Heart right ventricle (tissue), 16 donors: Measurements from ENCODE around the gene FAM81B. TPM values are rescaled to one million over a fixed set of nuclear protein-coding genes. Genes with fewer than 3 reads are reported as not detected.
"Not testable (repeated sequence)": the region's sequence is repeated elsewhere in the genome, so short reads cannot be mapped to it uniquely, and the experiment has no call there.

ENCODE experiments used
- ATAC-seq, 8 donors: fragments of 200-7000 bp; cut with Tn5 transposase; one replicate each; pipeline ENCODE4 v1.9.1; 2020; ENCODE audit warnings: mild to moderate bottlenecking in 8 of 8, moderate library complexity in 8 of 8, moderate number of reproducible peaks in 1 of 8
- DNase-seq, 2 donors: peaks; one replicate each; pipeline ENCODE4 v3.0.0-alpha.2; 2020
- H3K27ac ChIP-seq, 10 donors: fragments of 200-600 bp; sonication (generic) in 2 of 10; one replicate each; pipeline versions ENCODE4 v1.5.0 to v1.8.0; 2020 to 2022; ENCODE audit warnings: mild to moderate bottlenecking in 3 of 10
- H3K27me3 ChIP-seq, 7 donors: fragments of 200-600 bp; one replicate each; pipeline ENCODE4 v1.8.0; 2021 to 2022; ENCODE audit warnings: mild to moderate bottlenecking in 2 of 7
- H3K36me3 ChIP-seq, 9 donors: fragments of 200-600 bp; sonication (generic) in 1 of 9; one replicate each; pipeline versions ENCODE4 v1.5.0 to v1.8.0; 2020 to 2022; ENCODE audit warnings: mild to moderate bottlenecking in 2 of 9
- H3K4me1 ChIP-seq, 9 donors: fragments of 200-600 bp; sonication (generic) in 1 of 9; one replicate each; pipeline versions ENCODE4 v1.5.0 to v1.8.0; 2020 to 2022; ENCODE audit warnings: mild to moderate bottlenecking in 4 of 9
- H3K4me3 ChIP-seq, 10 donors: fragments of 200-600 bp; sonication (generic) in 2 of 10; one replicate each; pipeline versions ENCODE4 v1.5.0 to v1.8.0; 2020 to 2022; ENCODE audit warnings: mild to moderate bottlenecking in 7 of 10, moderate library complexity in 2 of 10
- H3K9me3 ChIP-seq, 11 donors: fragments of 200-600 bp in 10 of 11; sonication (generic) in 2 of 11; one replicate each; pipeline versions ENCODE4 v1.5.0 to v1.8.0; 2013 to 2022; ENCODE audit warnings: mild to moderate bottlenecking in 2 of 11, control low read depth in 1 of 11, moderate library complexity in 1 of 11
- WGBS, 2 donors: extraction: QIAGEN DNeasy Blood & Tissue Kit; methylation state at CpG; one replicate each; pipeline ENCODE4 v1.1.7; 2013; ENCODE audit warnings: inconsistent platforms in 1 of 2; 5-methylcytosine and 5-hydroxymethylcytosine counted together
- intact Hi-C, 10 donors: fragments of 100-400 bp; cut with DNase I; formaldehyde crosslinking; loops; one replicate each; pipeline versions ENCODE4 v1.11.1 to v1.14.2; 2022
- long read RNA-seq, 3 donors: library from polyadenylated mRNA; unstranded; transcript quantifications; one replicate each; pipeline ENCODE4 v2.0.0, GENCODE V29; 2020 to 2021
- polyA plus RNA-seq, 2 donors: library from polyadenylated mRNA; stranded (reverse); fragments of 200-250 nt; gene quantifications; one replicate each; pipeline ENCODE4 v1.2.3, GENCODE V29; 2013
- total RNA-seq, 10 donors: library from RNA; stranded (reverse); fragmentation: NEBNext Ultra II Directional in 3 of 10; extraction: Animal tissue kit (Norgen Biotek cat#: 25700) in 3 of 10; gene quantifications; one replicate each; pipeline versions ENCODE4 v1.2.1 to v1.2.4, GENCODE V29; 2021 to 2023
- TF ChIP-seq, protein P1 (sequence below), 9 donors: fragments of 200-600 bp; sonication (generic) in 2 of 9; IDR thresholded peaks; one replicate each; pipeline versions ENCODE4 v1.5.0 to v1.8.0; 2021 to 2022; ENCODE audit warnings: antibody characterized with exemption in 9 of 9, mild to moderate bottlenecking in 5 of 9, moderate library complexity in 1 of 9
- donor health status: Arrhythmogenic right ventricular cardiomyopathy.
- donor health status: ischemic (EF 13 %, LVEDD 7.1; RV severe dilation, severe dysfunction).
- donor health status: healthy with polysubstance abuse.
- donor health status: DM: no; HTN: yes; CAD: no.
- donor health status: DM: no; HTN: no; CAD: no.
- donor health status: ischemic (EF 25% LVEDD 6.9; RV normal size, moderate dysfunction).
- donor health status: ischemic (EF 25% LVEDD 5.7; RV mildly dilated, moderate dysfunction).
- donor health status: healthy.
- donor health status: DM: yes; HTN: yes; CAD: no.
- donor health status: Ischemic cardiomyopathy.
- donor health status: ischemic (EF 35%, LVEDD 5.7; RV mildly dilated, moderate dysfunction).
- donor health status: nonischemic (EF 11% LVEDD 7.7; RV severe dilation, severe dysfunction).
- donor health status: DM: yes; HTN: yes; CAD: no.
- donor health status: PGD.
- donor health status: ischemic (EF 29% LVEDD 5.4; RV normal size, mild dysfunction).
- donor health status: nonischemic (EF 23%, LVEDD 6.1; RV moderate dilation, normal function).

FAM81B gene, protein sequence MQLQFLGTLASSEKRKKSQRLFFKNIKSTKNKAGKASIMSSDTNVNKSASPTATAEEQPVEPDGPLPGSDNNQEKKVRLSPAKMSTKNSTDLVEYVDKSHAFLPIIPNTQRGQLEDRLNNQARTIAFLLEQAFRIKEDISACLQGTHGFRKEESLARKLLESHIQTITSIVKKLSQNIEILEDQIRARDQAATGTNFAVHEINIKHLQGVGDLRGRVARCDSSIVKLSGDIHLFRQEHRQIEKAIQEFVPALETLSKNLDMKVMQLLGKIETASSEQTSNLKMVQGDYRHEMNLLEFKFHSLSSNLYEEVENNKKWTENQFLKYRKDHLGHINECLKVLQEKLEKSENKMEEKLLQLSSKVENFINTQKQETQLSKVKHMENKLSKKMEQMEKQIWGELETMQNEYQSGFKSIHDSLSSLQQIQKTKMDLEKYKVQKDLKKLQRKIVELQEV
- total RNA-seq (10 to 100 TPM in 3 of 10 donors, 1 to 10 TPM in 7; 1.0 to 19.5 (median 6.9) TPM), polyA plus RNA-seq (1 to 10 TPM in 1 of 2 donors, under 1 TPM in 1; 0.12 to 9.1 TPM)
- long read RNA-seq, donor 1, partial matches to known transcripts, result 2 of 4 reads
- long read RNA-seq, donor 1, other reads (novel, unspliced or antisense), result 2 of 4 reads
- long read RNA-seq, donor 2, partial matches to known transcripts, result 9 of 11 reads
- long read RNA-seq, donor 2, other reads (novel, unspliced or antisense), result 2 of 11 reads
- long read RNA-seq, donor 3, partial matches to known transcripts, result 16 of 21 reads
- long read RNA-seq, donor 3, other reads (novel, unspliced or antisense), result 5 of 21 reads

DNA sequence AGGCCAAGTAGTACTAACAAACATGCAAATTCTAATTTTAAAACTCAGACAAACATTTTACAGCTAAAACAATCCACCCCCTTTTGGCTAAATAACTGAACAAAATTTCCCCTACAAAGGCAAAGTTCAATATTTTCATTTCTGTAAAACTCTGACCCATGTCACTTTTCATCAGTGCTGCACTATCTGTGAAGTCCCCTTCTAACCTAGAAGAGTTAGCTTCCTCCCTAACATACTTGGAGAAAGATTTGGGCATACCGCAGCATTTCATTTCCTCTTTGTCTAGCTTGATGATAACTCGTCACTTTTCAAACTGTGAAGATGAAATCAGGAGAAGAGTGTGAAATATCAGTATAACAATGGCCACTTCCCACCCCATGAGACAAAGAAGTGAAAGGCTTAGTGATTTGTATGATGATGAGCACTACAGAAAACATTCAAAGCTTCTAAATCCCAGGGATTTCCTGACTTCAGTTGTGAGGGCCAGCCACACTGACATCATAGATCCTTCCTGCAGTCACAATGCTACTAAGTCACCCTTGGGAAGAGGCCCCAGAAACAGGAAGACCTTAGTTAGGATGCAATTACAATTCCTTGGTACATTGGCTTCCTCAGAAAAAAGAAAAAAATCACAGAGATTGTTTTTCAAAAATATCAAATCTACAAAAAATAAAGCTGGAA lies at the start of gene FAM81B:
TSS of gene FAM81B (plus strand) at position 555 of the 681 bp plus-strand sequence. CDS start at position 579, 24 bp downstream.
- no peaks in the 10 kb centered on the region for H3K36me3 ChIP-seq
- WGBS, 2 donors, result 44 to 47% methylated on average over 2 of the region's 2 CpGs
- peak within 1 kb of the TSS in 1 of 10 donors; percentile 44 for H3K27ac ChIP-seq
- intact Hi-C loops, result no loop called here
- no peaks in the 10 kb centered on the region for H3K27me3 ChIP-seq
- DNase-seq, result peak in 1 of 2 donors; percentile 7
- TF ChIP-seq, protein P1, sequence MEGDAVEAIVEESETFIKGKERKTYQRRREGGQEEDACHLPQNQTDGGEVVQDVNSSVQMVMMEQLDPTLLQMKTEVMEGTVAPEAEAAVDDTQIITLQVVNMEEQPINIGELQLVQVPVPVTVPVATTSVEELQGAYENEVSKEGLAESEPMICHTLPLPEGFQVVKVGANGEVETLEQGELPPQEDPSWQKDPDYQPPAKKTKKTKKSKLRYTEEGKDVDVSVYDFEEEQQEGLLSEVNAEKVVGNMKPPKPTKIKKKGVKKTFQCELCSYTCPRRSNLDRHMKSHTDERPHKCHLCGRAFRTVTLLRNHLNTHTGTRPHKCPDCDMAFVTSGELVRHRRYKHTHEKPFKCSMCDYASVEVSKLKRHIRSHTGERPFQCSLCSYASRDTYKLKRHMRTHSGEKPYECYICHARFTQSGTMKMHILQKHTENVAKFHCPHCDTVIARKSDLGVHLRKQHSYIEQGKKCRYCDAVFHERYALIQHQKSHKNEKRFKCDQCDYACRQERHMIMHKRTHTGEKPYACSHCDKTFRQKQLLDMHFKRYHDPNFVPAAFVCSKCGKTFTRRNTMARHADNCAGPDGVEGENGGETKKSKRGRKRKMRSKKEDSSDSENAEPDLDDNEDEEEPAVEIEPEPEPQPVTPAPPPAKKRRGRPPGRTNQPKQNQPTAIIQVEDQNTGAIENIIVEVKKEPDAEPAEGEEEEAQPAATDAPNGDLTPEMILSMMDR (IDR thresholded peaks at IDR 0.05), result no peak
- ATAC-seq, result peak in 5 of 8 donors; percentile 51 to 88 (median 71)
- H3K4me3 ChIP-seq, result no peak within 1 kb of the TSS
- peaks cover 0 to 3% (median 0%) of the 10 kb centered on the region in 11 donors for H3K9me3 ChIP-seq
- no peaks in the 10 kb centered on the region for H3K4me1 ChIP-seq

DNA sequence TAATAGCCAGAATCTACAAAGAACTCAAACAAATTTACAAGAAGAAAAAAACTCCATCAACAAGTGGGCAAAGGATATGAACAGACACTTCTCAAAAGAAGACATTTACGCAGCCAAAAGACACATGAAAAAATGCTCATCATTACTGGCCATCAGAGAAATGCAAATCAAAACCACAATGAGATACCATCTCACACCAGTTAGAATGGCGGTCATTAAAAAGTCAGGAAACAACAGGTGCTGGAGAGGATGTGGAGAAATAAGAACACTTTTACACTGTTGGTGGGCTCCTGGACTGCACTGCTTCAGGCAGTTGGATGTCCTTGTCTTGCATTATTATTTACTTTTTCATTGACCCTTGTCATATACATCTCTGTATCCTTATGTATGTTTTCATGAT lies 49.7 kb upstream of the FAM81B start:
- H3K4me3 ChIP-seq, H3K4me1 ChIP-seq, H3K27me3 ChIP-seq, DNase-seq, intact Hi-C loops, ATAC-seq, H3K9me3 ChIP-seq, H3K27ac ChIP-seq, H3K36me3 ChIP-seq: not testable (repeated sequence)
- WGBS, 2 donors, result 76 to 85% methylated on average over 2 of the region's 2 CpGs

DNA sequence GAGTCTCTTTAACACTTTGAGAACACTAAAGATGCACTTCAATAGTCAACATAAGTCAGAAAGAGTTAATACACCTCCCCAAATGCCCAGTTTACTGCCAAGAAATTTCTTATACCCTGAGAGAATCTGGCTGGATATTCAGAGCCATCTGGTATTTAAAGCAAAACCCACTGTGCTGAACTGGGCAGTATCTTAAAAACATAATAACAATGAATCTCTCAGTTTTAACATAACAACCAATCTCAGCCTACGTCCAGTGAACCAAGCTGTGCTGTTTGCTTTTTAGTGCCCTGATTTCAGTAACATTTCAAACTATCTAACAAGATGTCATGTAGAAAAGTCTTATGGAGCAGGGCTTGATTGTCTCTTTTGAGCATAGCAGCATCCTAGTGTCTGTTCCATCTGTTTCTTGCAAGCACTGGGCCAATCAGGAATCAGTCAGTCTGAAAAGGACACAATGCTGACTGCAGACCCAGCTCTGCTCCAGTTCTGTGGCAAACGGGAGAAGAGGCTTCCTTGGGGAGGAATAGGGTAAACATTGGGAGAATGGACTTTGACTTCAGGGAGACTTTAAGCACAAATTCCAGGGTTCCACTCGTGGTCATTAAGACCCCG lies 43.6 kb upstream of the FAM81B start:
- intact Hi-C loops, result no loop called here
- no peak for ATAC-seq

DNA sequence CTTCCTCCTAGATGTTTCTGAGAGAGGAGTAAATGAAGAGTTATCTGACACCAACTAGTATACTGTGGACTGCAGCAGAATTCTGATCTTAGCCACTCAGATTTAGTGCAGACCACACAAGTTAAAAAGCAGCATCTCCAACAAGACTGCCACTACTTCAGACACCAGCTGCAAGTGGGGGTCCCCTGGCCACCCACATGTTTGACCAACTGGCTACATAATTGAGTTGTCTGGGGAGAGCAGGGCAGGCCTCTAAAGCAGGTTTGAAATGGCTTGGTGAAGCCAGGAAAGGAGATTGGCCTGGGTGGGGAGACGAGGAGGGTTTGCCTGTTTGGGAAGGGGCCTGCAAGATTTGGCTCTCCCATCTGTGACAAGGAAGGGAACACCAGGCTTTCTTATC lies 40.5 kb upstream of the FAM81B start:
- 50 to 51% methylated on average over 1 of the region's 1 CpG for WGBS, 2 donors
- Histone ChIP-seq H3K27ac (no peak overlapping the region), H3K36me3 (no peaks in the 10 kb centered on the region), H3K4me1 (no peaks in the 10 kb centered on the region), H3K27me3 (no peaks in the 10 kb centered on the region), H3K4me3 (no peak overlapping the region), H3K9me3 (peaks cover 0 to 6% (median 0%) of the 10 kb centered on the region in 11 donors)
- TF ChIP-seq, protein P1 (IDR thresholded peaks at IDR 0.05), result no peak
- ATAC-seq (no peak), DNase-seq (no peak)
- intact Hi-C loops, result no loop called here

More for the DNA sequence above, 43.6 kb upstream of the FAM81B start:
- Histone ChIP-seq H3K9me3 (peaks cover 0 to 6% (median 0%) of the 10 kb centered on the region in 11 donors), H3K4me3 (no peak overlapping the region), H3K4me1 (no peaks in the 10 kb centered on the region), H3K27ac (no peak overlapping the region), H3K27me3 (no peaks in the 10 kb centered on the region), H3K36me3 (no peaks in the 10 kb centered on the region)
- DNase-seq, result no peak
- WGBS, 2 donors, result 57 to 68% methylated on average over 4 of the region's 4 CpGs
- TF ChIP-seq, protein P1 (IDR thresholded peaks at IDR 0.05), result no peak
